H1 (cell line): ENCODE measurements around the gene RAB4B. TPM values are rescaled to one million over a fixed set of nuclear protein-coding genes. Genes with fewer than 3 reads are reported as not detected.

Source experiments
- ASH2L ChIP-seq: fragments of 200-600, 300-600 bp; sonication (generic); IDR thresholded peaks from one replicate; pipeline ENCODE4 v1.7.1; 2017; ENCODE audit warnings: low read length
- CBX5 ChIP-seq: fragments of 300-800, 300-1000 bp; sonication (generic); IDR thresholded peaks from 2 replicates; pipeline ENCODE4 v1.7.1; 2016; ENCODE audit warnings: antibody characterized with exemption, low read length, low read depth
- RAD21 ChIP-seq, 2 experiments: IDR thresholded peaks in 1 of 2; conservative IDR thresholded peaks in 1 of 2; 2 replicates each; pipeline ENCODE4 v1.6.1; 2011; ENCODE audit warnings: low read depth in 2 of 2, low read length in 2 of 2, improper control_type of control experiment in 1 of 2, inconsistent platforms in 1 of 2, mild to moderate bottlenecking in 1 of 2, moderate library complexity in 1 of 2
- polyA plus RNA-seq, 7 experiments: library from polyadenylated mRNA; depleted of rRNA in 3 of 7; stranded (reverse) in 5 of 7; unstranded in 2 of 7; fragments of >200 nt in 5 of 7; fragments of 200-250 nt in 2 of 7; gene quantifications; 1 replicate in 5 of 7; 2 replicates in 1 of 7; 4 replicates in 1 of 7; pipeline versions ENCODE4 v1.2.1 to v1.2.3, GENCODE V29; 2011 to 2013; ENCODE audit warnings: missing spikeins in 2 of 7, mixed read lengths in 2 of 7
- total RNA-seq: library from RNA; stranded (reverse); fragmentation: NEBNext Ultra II Directional; extraction: Animal tissue kit (Norgen Biotek cat#: 25700); gene quantifications from 2 replicates; pipeline ENCODE4 v1.2.1, GENCODE V29; 2021
- TF ChIP-seq, protein P1 (sequence below): IDR thresholded peaks from 2 replicates; pipeline ENCODE4 v1.6.1; 2012; ENCODE audit warnings: inconsistent platforms
- TF ChIP-seq, protein P2 (sequence below): IDR thresholded peaks from 2 replicates; pipeline ENCODE4 v1.6.1; 2011; ENCODE audit warnings: low read length, improper control_type of control experiment
- TF ChIP-seq, protein P3 (sequence below): IDR thresholded peaks from 2 replicates; pipeline ENCODE4 v1.6.1; 2012; ENCODE audit warnings: inconsistent platforms

RAB4B gene
- total and polyA plus RNA-seq, 2 of the 8 experiments (the other 6 are each of a cell fraction or from before 2014, with no cell fraction given): 15.9 to 28.6 TPM

DNA sequence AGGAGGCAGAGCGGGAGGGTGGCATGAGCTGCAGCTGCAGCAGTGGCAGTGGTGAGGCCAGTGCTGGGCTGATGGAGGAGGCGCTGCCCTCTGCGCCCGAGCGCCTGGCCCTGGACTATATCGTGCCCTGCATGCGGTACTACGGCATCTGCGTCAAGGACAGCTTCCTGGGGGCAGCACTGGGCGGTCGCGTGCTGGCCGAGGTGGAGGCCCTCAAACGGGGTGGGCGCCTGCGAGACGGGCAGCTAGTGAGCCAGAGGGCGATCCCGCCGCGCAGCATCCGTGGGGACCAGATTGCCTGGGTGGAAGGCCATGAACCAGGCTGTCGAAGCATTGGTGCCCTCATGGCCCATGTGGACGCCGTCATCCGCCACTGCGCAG lies 22.9 kb downstream of the RAB4B start (continued):
- TF ChIP-seq, protein P1, sequence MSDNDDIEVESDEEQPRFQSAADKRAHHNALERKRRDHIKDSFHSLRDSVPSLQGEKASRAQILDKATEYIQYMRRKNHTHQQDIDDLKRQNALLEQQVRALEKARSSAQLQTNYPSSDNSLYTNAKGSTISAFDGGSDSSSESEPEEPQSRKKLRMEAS: no peak
- no peak for TF ChIP-seq ASH2L
- TF ChIP-seq, protein P2, sequence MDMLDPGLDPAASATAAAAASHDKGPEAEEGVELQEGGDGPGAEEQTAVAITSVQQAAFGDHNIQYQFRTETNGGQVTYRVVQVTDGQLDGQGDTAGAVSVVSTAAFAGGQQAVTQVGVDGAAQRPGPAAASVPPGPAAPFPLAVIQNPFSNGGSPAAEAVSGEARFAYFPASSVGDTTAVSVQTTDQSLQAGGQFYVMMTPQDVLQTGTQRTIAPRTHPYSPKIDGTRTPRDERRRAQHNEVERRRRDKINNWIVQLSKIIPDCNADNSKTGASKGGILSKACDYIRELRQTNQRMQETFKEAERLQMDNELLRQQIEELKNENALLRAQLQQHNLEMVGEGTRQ: no peak
- TF ChIP-seq, protein P3, sequence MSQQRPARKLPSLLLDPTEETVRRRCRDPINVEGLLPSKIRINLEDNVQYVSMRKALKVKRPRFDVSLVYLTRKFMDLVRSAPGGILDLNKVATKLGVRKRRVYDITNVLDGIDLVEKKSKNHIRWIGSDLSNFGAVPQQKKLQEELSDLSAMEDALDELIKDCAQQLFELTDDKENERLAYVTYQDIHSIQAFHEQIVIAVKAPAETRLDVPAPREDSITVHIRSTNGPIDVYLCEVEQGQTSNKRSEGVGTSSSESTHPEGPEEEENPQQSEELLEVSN: no peak
- no peak for TF ChIP-seq RAD21 (IDR thresholded peaks at IDR 0.05 in 1 of 2, conservative IDR thresholded peaks at IDR 0.05 in 1 of 2; ENCODE audit: low read depth in 2 of 2, low read length in 2 of 2)
- no peak for TF ChIP-seq CBX5
